ENCODE data around the gene EFHD2.

Gene EFHD2

GRCh38 chr1:15413563-15414444 lies 4.1 kb downstream of the EFHD2 start:
- no peak overlapping the region for H3K4me3 ChIP-seq (ENCODE audit: low read depth, low read length)
- no peak for TF ChIP-seq CTCF (IDR thresholded peaks at IDR 0.05; ENCODE audit: borderline replicate concordance, insufficient read depth, low read depth, low read length)

GRCh38 chr1:15414445-15414983 lies 4.8 kb downstream of the EFHD2 start:
- no peak overlapping the region for H3K4me3 ChIP-seq (ENCODE audit: low read depth, low read length)
- no peak for TF ChIP-seq CTCF (IDR thresholded peaks at IDR 0.05; ENCODE audit: borderline replicate concordance, insufficient read depth, low read depth, low read length)

GRCh38 chr1:15417059-15417934 lies 7.6 kb downstream of the EFHD2 start:
- peak overlapping the region; percentile 37 for H3K4me3 ChIP-seq (ENCODE audit: low read depth, low read length)
- TF ChIP-seq CTCF (IDR thresholded peaks at IDR 0.05; ENCODE audit: borderline replicate concordance, insufficient read depth, low read depth, low read length), result no peak

- TF ChIP-seq CTCF (IDR thresholded peaks at IDR 0.05; ENCODE audit: borderline replicate concordance, insufficient read depth, low read depth, low read length), result no peak
- no peak overlapping the region for H3K4me3 ChIP-seq (ENCODE audit: low read depth, low read length)
Observed at GRCh38 chr1:15418806-15419515, 9.3 kb downstream of the EFHD2 start.

GRCh38 chr1:15420853-15421465 lies 11.3 kb downstream of the EFHD2 start:
- TF ChIP-seq CTCF (IDR thresholded peaks at IDR 0.05; ENCODE audit: borderline replicate concordance, insufficient read depth, low read depth, low read length), result no peak
- H3K4me3 ChIP-seq (ENCODE audit: low read depth, low read length), result no peak overlapping the region

GRCh38 chr1:15422871-15423270 lies 13.2 kb downstream of the EFHD2 start:
- H3K4me3 ChIP-seq (ENCODE audit: low read depth, low read length), result no peak overlapping the region
- no peak for TF ChIP-seq CTCF (IDR thresholded peaks at IDR 0.05; ENCODE audit: borderline replicate concordance, insufficient read depth, low read depth, low read length)
